AG04450 (cell line): ENCODE results near the gene STT3A. TPM values are rescaled to one million over a fixed set of nuclear protein-coding genes. Genes with fewer than 3 reads are reported as not detected.
"Not testable (repeated sequence)": the region's sequence is repeated elsewhere in the genome, so short reads cannot be mapped to it uniquely, and the experiment has no call there.

Experiments used
- CTCF ChIA-PET: fragments of 300-600, 350-600 bp; formaldehyde crosslinking; extraction: SDS; loops from one replicate; lab custom pipeline; 2022; ENCODE audit warnings: antibody characterized with exemption, inconsistent platforms; lab: Charles Lee
- POLR2A ChIA-PET: fragments of 350-600 bp; formaldehyde crosslinking; extraction: SDS; loops from one replicate; lab custom pipeline; 2021; ENCODE audit warnings: antibody characterized with exemption, inconsistent platforms; lab: Yijun Ruan, JAX
- DNase-seq: peaks from one replicate; pipeline ENCODE4 v3.0.0-alpha.2; 2011; ENCODE audit warnings: low read depth, low spot score
- H3K27ac ChIP-seq: one replicate; pipeline ENCODE4 v1.5.1; 2012; ENCODE audit warnings: low read depth, low read length, control low read depth
- H3K27me3 ChIP-seq: one replicate; pipeline ENCODE4 v1.6.0; 2012; ENCODE audit warnings: low read length; ENCODE audit not compliant: control insufficient read depth, insufficient read depth
- H3K4me3 ChIP-seq: 2 replicates; pipeline ENCODE4 v1.5.1; 2011; ENCODE audit warnings: mild to moderate bottlenecking, low read depth, low read length, control low read depth
- H3K9me3 ChIP-seq: 2 replicates; pipeline ENCODE4 v1.5.1; 2012; ENCODE audit warnings: low read length; ENCODE audit not compliant: control insufficient read depth, insufficient read depth
- CTCF ChIP-seq: IDR thresholded peaks from 2 replicates; pipeline ENCODE4 v1.5.1; 2011; ENCODE audit warnings: low read depth, low read length, control low read depth, inconsistent platforms
- polyA plus RNA-seq: library from polyadenylated mRNA; depleted of rRNA; stranded (reverse); fragments of >200 nt; gene quantifications from 2 replicates; pipeline ENCODE4 v1.2.3, GENCODE V29; 2011

STT3A gene
- polyA plus RNA-seq, 1 experiment = 401 TPM

- no peaks in the 10 kb centered on the region for H3K9me3 ChIP-seq
- no peak overlapping the region for H3K4me3 ChIP-seq
- no peak for TF ChIP-seq CTCF
- no peaks in the 10 kb centered on the region for H3K27me3 ChIP-seq
- ChIA-PET POLR2A (interaction anchor here (0.7 kb wide), 1 partner anchor 112 kb away, joined by 6 read pairs; no protein-coding TSS in a partner anchor), CTCF (interaction anchor here (0.6 kb wide), 1 partner anchor 759 kb away, joined by 6 read pairs; no protein-coding TSS in a partner anchor)
- no peak overlapping the region for H3K27ac ChIP-seq
- DNase-seq = no peak
These were observed 19.7 kb upstream of the STT3A start for GRCh38 chr11:125572916-125573315.

GRCh38 chr11:125577181-125577580, 15.5 kb upstream of the STT3A start:
- CTCF ChIA-PET, POLR2A ChIA-PET, H3K27me3 ChIP-seq: not testable (repeated sequence)

GRCh38 chr11:125578783-125579182, 13.9 kb upstream of the STT3A start:
- DNase-seq = no peak
- POLR2A ChIA-PET = interaction anchor here (1.2 kb wide), 1 partner anchor 14 kb away, joined by 3 read pairs; the partner anchor contains the start of gene STT3A
- Histone ChIP-seq H3K9me3 (no peaks in the 10 kb centered on the region), H3K4me3 (no peak overlapping the region), H3K27ac (no peak overlapping the region), H3K27me3 (no peaks in the 10 kb centered on the region)
- TF ChIP-seq CTCF = no peak
- CTCF ChIA-PET = no interaction called here

More at GRCh38 chr11:125577181-125577580, 15.5 kb upstream of the STT3A start:
- H3K4me3 ChIP-seq, DNase-seq, H3K9me3 ChIP-seq, H3K27ac ChIP-seq: not testable (repeated sequence)

GRCh38 chr11:125579811-125580210, 12.8 kb upstream of the STT3A start:
- DNase-seq = no peak
- Histone ChIP-seq H3K9me3 (no peaks in the 10 kb centered on the region), H3K27me3 (no peaks in the 10 kb centered on the region), H3K27ac (no peak overlapping the region), H3K4me3 (no peak overlapping the region)
- no peak for TF ChIP-seq CTCF
- ChIA-PET POLR2A (no interaction called here), CTCF (no interaction called here)

- CTCF ChIA-PET = interaction anchor here (1.3 kb wide), 1 partner anchor 14 kb away, joined by 5 read pairs; the partner anchor contains the start of gene EI24
- no peak overlapping the region for H3K27ac ChIP-seq
- TF ChIP-seq CTCF = no peak
- POLR2A ChIA-PET = interaction anchor here (1.2 kb wide), 1 partner anchor 9 kb away, joined by 3 read pairs; the partner anchor contains the start of gene STT3A
- H3K9me3 ChIP-seq = no peaks in the 10 kb centered on the region
- DNase-seq = no peak
- no peak overlapping the region for H3K4me3 ChIP-seq
- no peaks in the 10 kb centered on the region for H3K27me3 ChIP-seq
These were observed 9.2 kb upstream of the STT3A start for GRCh38 chr11:125583496-125583895.
